Measurements from ENCODE around the gene PRSS22. TPM values are rescaled to one million over a fixed set of nuclear protein-coding genes. Genes with fewer than 3 reads are reported as not detected.
A peak's percentile ranks its signal among the peaks of the same experiment; 100 is the strongest.

PRSS22 gene
- total RNA-seq, 1 donor from 2014 or later: not detected

DNA sequence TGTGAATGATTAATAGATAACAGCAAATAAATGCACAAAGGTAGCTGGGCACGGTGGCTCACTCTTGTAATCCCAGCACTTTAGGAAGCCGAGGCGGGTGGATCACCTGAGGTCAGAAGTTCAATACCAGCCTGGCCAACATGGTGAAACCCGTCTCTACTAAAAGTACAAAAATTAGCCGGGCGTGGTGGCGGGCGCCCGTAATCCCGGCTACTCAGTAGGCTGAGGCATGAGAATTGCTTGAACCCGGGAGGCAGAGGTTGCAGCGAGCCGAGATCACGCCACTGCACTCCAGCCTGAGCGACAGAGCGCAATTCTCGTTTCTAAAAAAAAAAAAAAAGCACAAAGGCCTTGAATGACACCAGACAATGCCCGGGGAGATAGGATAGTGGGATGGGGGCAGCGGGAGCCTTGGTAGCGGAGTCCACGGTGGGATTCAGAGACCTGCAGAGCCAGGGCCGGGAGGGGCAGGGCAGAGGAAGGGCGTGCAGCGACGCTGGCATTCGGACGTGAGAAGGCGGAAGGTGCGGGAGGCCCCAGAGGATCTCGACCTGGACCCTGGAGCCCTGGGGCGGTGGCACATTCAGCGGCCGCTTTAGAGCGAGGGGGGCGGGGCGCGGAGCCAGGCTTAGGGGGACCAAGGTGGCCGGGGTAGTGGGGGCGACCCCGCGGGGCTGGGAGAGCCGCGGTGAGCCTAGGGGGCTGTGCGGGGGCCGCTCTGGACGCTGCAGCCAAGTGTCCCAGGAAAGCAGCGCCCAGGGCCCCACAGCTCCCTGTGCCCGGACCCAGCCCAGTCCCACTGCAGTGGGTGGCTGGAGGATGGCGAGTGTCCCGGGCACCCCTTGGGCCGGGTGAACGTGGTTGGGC, 24.0 kb upstream of the PRSS22 start:
- DNase-seq (ENCODE audit: low read depth): peak; percentile 9

DNA sequence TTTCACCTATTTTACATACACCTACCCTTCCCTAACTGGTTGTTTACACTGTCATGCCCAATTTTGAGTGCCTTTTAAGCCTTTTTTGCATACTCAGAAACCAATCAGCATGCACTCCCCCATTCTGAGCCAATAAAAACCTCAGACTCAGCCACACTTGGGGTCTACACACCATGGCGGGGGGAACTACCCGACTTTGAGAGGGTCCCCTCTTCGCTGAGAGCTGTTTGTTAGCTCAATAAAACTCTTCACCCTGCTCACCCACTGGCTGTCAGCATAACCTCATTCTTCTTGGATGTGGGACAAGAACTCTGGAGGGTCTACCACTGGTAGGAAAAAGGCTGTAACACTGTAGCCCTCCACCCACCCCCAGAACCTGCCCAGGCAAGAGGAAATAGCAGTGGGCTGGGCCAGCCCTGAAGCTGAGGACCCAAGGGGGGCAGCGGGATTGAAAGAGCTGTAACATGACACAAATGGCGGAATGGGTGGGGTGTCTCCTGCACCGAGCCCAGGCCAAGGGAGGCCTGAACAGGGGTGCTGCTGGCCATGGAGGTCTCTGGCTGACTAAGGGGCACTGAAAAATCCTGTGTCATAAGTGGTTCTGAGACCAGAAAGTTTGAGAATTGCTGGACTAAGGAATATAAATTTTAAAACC, 22.0 kb upstream of the PRSS22 start:
- DNase-seq (ENCODE audit: low read depth): no peak

DNA sequence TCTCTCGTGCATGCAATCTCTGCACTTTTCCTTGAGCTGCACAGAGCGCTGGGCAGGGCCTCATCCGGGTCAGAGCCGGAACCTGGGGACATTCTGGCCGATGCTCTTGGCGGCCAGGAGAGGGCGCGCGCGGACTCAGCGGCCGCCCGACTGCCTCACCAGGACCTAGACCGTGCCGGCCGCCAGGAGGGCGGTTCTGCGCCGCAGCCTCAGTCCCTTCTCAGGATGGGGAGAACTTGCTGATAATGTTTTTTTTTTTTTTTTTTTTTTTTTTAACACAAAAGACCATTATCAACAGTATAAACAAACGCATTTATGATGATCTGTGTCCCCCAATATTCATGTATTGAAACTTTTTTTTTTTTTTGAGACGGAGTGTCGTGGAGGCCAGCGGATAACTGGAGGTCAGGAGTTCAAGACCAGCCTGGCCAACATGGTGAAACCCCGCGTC, 17.0 kb upstream of the PRSS22 start:
- peak; percentile 62 for DNase-seq (ENCODE audit: low read depth)

DNA sequence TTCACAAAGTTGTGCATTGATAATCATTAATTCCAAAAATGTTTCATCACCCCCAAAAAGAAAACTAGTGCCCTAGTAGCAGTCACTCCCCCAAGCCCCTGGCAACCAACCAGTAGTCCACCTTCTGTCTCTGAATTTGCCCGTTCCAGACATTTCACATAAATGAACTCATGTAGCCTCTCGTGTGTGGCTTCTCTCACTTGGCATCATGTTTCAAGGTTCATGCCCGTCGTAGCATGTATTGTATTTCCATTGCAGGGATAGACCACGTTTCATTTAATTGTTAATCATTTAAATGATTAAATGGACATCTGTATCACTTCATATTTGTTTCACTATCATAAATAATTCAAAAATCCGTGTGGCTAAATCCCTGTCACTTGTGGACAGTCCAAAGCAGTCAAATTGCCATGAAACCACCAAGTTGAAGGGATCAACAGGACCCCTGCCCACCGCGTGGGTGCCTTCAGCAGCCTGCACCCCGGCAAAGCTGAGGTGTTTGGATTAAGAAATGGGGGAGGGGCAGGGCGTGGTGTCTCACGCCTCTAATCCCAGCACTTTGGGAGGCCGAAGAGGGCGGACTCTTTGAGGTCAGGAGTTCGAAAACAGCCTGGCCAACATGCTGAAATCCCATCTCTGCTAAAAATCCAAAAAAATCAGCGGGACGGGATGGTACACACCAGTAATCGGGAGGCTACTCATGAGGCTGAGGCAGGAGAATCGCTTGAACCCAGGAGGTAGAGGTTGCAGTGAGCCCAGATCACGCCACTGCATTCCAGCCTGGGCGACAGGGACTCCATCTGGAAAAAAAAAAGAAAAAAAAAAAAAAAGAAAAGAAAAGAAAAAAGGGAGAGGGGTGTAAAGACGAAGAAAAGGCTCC, 16.3 kb upstream of the PRSS22 start:
- no peak for DNase-seq (ENCODE audit: low read depth)

DNA sequence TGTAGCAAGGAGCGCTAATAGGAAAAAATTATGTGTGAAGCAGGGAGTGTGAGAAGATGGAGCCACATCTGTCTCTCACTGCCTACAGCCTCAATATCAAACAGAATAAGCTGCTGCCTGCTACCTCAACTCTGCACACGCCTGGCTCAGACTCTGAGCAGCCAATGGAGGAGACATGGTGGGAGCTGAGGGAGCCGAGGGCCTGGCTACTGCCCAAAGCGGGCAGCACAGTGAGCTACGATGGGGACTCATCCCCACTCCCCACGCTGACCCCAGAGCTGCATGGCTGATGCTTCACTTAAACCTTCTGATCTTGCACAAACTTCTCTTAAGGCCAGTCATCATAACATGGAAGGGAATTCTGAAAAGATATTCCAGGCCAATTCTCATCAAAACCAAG, 14.0 kb upstream of the PRSS22 start:
- DNase-seq (ENCODE audit: low read depth): no peak

DNA sequence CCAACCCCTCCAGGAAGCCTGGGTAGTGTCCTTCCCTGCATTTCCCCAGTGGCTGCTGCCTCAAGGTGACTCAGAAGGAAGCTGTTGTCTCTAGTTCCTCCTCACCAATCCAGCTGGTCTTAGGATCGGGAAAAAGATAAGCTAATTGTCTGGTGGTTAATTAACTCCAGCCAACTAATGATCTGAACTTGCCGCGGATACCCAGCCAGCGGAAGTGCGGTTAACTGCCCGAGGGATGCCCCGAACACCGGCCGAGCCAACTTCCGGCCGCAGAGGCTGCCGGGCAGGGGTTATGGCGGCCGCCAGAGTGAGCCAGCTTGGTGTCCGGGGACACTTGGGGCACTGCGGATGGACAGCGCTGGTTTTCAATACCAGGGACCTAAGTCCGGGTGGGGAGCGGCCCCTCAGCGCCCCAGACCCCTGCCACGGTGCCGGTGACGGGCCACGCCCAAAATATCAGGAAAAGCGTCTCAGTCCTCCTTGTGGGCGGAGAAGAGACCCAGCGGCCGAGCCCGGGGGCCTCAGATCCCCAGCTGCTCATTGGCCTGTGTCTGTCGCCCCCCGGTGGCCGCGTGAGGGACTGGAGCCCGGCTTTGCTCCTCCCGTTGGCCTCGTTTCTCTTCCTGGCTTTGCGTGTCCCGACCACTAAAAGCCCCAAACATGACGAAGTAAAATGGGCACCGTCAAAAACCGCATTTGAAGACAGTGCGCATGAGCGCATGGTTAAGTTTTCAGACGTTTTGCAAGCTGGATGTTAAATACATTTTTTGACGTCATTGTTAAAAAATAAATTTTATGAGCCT, 10.2 kb upstream of the PRSS22 start:
- DNase-seq (ENCODE audit: low read depth): peak; percentile 95

DNA sequence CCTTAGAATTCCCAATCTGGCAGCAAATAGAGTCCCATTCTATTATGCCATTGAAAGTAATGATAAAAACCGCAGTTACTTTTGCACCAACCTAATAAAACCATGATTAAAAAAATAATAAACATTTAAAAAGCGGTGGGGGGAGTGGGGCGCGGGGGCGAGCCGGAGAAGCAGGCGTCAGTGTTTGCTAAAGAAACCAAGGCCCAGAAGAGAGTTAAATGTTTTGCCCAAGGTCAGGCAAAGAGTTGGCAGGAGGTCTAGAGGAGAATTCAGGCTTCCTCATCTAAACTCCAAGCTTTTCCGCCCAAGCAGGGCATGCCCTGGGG, 9.7 kb upstream of the PRSS22 start:
- no peak for DNase-seq (ENCODE audit: low read depth)

DNA sequence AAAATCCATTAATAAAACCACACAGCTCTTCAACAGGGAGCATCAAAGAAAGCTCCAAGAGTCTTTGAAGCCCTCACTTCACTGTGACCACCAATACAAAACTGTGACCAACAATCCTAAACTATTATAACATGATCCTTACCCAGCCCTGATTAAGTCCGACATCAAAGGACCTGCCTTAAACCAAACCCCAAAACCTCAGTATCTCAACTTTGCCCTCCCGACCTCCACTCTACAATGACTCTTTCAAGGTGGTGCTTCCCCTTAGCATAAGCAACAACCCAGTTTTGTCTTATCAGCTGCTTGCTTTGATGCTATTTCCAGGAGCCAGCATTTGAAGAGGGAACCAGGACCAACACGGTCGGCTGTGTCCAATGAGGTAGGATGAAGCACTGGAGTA, 8.5 kb upstream of the PRSS22 start:
- no peak for DNase-seq (ENCODE audit: low read depth)

DNA sequence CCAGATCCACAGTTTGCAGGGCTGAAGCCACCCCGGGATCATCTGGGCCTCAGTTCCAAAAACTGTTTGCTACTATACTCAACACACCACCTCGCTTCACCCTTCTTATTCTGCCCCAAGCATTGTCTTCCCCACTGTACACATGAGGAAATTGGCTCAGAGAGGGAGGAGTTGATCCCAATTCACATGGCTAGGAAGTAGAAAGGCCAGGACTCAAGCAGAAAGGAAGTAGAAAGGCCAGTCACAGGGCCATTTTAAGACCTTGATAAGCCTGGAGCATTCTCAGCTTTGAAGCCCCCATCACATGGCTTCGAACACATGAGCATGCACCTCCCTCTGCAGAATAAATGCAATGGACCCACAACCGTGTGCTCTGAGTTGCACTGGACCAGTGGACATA, 7.7 kb upstream of the PRSS22 start:
- no peak for DNase-seq (ENCODE audit: low read depth)

DNA sequence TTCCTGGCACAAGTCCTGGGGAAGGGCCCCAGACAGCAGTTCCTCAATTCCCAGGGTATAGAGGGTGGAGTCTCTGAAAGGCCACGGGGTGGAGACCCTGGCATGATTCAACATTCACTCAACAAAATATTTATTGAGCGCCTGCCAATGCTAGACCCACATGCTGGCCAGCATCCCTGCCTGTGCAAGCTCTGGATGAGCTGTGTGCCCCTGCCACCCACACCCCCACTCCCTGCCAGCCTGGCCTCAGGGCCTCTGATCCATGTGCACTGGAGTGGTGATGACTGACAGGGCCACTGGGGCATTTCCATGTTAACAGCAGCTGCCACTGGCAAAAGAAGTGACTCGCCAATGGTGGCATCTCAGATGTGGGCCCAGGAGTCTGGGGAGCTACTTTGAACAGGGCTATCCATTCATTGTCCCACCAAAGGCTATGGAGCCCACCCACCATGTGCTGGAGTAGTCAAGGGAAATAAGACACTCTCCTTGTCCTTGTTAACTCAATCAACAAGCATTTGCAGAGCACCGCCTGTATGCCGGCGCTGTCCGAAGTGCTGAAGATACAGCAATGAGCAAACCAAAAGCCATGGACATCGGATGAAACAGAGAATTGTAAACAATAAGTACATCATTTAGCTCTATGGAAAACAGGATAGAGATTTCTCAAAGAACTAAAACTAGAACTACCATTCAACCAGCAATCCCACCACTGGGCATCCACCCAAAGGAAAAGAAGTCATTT, 3.0 kb upstream of the PRSS22 start:
- DNase-seq (ENCODE audit: low read depth): peak; percentile 20

DNA sequence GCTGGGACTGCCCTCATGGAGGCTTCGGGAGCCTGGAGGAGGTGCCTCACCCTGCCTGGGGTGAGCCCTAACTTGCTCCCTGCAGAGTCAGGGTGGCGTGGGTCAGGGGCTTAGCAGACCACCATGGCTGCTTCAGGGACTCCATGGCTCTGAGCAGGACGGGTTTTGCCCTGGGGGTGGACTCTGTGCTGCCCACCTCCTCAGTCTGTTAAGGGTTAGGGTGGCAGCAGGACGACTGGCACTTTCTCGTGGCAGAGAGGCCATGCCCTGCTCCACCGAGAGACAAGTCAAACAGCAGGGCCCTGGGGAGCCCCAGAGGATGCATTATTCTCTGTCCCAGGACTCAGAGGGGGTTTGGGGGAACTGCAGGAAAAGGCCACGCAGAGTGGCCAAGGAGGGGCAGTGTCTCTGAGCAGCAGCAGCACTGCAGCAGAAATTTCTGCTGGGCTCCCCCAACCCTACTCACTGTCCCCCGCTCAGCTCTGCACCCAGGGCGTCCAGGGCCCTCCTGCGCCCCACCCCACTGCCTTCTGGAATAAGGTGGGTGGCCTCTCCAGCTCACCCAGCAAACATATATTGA, 1.8 kb upstream of the PRSS22 start:
- DNase-seq (ENCODE audit: low read depth): no peak

DNA sequence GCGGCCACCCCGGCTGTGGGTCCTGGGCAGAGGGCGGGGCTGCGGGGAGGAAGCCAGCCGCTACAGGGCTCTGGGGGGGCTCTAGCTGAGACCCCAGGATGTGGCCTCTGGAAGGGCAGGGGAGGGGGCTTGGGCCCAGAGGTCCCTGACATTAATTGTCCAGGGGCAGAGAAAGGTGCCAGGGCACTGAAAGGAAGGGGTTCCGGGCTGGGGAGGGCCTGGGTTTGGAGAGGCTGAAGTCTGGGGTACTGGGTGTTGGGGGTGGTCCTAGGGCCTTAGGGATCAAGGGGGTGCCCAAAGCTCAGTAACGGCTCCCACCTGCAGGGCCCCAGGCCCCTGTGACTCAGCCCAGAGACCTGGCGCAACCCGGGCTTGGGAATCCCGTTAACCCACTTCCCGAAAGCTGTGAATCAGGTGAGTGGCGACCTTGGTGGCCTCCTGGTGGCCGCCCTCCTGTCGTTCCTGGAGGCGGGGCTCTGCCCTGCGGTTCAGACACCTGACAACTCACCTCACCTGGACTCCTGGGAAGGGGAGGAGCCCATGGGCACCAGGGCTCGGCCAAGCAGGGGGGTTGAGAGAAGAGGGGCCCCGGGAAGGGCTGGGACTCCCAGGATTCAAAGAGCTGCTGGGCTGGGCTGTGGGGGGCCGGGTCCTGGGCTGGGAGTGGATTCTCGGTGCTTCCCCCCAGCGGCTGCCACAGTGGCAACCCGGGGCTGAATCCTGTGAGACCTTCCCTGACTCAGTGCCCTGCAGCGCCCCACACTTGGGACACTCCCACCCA, 465 bp upstream of the PRSS22 start:
- DNase-seq (ENCODE audit: low read depth): no peak

DNA sequence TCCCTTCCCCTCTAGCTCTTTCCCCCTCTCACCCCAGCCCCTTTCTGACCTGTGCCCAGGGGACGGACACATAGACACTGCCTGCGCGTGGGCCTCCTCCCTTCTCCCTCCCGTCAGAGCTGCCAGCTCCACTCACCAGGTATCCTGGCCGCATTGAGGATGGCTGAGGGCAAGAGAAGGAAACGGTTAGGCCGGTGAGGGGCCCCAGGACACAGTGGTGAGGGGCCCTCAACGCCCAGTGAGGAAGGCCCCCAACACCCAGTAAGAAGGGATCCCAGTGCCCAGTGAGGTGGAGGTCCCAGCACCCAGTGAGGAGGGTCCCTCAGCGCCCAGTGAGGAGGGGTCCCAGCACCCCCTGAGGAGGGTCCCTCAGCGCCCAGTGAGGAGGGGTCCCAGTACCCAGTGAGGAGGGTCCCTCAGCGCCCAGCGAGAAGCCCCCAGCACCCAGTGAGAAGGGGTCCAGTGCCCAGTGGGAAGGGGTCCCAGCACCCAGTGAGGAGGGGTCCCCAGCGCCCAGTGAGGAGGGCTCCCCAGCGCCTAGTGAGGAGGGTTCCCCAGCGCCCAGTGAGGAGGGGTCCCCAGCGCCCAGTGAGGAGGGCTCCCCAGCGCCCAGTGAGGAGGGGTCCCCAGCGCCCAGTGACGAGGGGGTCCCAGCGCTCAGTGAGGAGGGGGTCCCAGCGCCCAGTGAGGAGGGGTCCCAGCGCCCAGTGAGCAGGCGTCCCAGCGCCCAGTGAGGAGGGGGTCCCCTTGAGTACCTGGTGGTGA, 1.1 kb downstream of the PRSS22 start:
- no peak for DNase-seq (ENCODE audit: low read depth)

DNA sequence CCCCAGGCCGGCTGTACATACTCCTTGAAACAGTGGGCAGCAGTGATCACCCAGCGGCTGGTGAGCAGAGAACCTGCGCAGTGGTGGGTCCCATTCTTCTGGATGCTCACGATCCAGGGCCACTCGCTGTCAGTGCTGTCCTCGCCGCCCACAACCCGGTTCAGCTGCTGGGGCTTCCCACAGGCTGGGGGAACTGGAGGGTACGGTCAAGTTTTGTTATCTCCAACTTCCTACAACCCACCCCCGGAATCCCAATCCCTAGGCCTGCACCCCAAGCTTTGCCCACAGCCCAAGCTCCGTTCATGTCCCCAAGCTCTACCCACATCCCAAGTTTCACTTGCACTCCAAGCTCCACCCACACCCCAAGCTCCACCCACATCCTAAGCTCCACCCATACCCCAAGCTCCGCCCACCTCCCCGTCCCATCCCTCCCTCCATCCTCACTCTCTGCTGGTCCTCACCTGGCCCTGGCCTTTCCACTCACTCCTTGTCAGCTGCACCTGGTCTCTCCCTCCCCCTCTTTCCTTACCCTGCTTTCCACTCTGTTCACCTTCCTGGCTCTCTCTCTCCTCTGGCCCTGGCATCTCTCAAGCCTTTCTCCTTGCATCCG, 1.8 kb downstream of the PRSS22 start:
- DNase-seq (ENCODE audit: low read depth): no peak

DNA sequence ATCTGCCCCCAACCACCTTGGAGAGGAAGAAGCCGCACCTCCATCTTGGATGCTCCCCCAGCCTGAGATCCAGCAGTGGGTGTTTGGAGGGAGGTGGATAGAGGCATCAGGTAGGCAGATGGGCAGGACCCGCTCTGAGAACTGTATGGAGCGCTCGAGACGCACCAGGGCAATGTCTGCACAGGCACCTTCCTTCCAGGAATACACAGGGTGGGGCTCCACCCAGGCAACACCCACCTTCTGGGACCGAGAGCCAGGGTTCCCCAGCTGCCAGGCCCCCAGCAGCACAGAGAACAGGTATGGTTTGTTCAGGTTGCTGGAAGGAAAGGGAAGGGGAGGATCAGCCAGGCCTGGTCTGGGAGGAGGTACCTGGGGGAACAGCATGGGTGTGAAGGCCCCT, 2.4 kb downstream of the PRSS22 start:
- no peak for DNase-seq (ENCODE audit: low read depth)

DNA sequence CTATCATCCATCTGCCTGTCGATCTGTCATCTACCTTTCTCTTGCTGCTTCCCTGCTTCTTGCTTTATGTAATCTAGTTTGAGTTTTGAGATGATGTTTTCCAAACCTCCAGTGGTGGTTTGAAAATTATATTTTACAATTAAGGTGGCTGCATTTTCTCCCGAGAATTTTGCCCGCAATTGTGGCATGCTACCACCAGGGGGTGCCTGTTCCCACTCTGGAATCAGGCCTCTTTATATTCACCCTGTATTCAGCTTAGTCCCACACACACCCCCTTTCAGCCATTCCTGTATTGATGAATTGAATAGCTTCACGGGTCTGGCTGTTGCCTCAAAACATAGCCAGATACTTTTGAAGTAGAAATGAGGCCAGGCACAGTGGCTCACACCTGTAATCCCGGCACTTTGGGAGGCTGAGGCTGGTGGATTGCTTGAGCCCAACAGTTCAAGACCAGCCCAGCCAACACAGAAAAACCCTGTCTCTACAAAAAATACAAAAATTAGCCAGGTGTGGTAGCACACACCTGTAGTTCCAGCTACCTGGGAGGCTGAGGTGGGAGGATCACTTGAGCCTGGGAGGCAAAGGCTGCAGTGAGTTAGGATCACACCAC, 3.2 kb downstream of the PRSS22 start:
- no peak for DNase-seq (ENCODE audit: low read depth)

DNA sequence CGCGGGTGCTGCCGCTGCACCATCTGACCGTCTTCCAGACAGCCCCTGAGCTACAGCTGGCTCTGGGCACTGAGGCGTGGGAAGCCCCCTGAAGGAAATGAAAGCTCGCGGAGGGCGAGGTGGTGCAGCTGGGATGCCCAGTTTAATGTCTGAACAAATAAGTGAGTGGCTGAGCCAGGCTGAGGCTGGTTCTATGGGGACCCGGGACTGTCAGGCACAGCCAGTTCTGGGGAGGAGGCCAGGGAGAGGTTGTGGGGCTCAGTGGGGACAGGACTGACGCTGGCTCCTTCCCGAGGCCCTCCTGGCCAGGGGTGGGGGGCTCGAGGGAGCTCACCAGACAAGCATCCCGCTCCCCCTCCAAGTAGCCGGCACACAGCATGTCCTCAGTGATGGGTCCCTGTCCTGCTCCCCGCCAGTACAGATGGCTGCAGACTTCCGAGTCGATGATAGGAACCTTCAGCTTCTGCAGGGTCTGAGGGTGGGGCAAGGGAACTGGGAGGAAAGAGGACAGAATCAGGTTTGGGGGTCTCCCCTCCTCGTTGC, 4.4 kb downstream of the PRSS22 start:
- no peak for DNase-seq (ENCODE audit: low read depth)
